ENCODE data around the gene RPL13. TPM values are rescaled to one million over a fixed set of nuclear protein-coding genes. Genes with fewer than 3 reads are reported as not detected.
A peak's percentile ranks its signal among the peaks of the same experiment; 100 is the strongest.

Gene RPL13
- total RNA-seq, 1 donor from 2014 or later, result 17,833 TPM

- H3K36me3 ChIP-seq (ENCODE audit: control insufficient read depth, insufficient read depth, low read length), result peaks cover 3% of the 10 kb centered on the region
- no peak for DNase-seq (ENCODE audit: low read depth)
- no peak for TF ChIP-seq CTCF (IDR thresholded peaks at IDR 0.05; ENCODE audit: insufficient read depth, low read length, poor library complexity, severe bottlenecking)
- no peaks in the 10 kb centered on the region for H3K27me3 ChIP-seq (ENCODE audit: control insufficient read depth, insufficient read depth, low read length)
- no peak overlapping the region for H3K4me3 ChIP-seq (ENCODE audit: low read depth, low read length)
Observed at GRCh38 chr16:89555780-89556179, 4.7 kb upstream of the RPL13 start.

DNA sequence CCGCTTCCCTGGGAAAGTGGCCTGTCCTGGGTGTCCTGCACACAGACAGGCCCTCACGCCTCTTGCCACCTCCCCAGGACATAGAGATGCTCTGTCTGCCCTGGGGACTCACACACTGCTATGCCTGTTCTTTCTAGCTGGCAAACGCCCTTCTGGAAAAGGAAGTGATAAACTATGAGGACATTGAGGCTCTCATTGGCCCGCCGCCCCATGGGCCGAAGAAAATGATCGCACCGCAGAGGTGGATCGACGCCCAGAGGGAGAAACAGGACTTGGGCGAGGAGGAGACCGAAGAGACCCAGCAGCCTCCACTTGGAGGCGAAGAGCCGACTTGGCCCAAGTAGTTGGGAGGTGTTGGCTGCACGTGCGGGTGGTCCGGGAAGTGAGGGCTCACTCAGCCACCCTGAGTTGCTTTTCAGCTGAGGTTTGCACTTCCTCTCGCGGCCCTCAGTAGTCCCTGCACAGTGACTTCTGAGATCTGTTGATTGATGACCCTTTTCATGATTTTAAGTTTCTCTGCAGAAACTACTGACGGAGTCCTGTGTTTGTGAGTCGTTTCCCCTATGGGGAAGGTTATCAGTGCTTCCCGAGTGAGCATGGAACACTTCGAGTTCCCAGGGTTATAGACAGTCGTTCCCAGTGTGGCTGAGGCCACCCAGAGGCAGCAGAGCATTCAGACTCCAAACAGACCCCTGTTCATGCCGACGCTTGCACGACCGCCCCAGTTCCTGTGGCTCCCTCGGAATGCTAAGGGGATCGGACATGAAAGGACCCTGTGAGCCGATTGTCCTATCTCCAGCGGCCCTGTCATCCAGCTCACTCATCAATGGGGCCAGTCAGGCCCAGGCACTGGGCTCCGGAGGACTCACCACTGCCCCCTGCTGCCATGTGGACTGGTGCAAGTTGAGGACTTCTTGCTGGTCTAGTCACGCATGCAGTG lies 3.5 kb upstream of the RPL13 start:
- peaks cover 5% of the 10 kb centered on the region for H3K36me3 ChIP-seq (ENCODE audit: control insufficient read depth, insufficient read depth, low read length)
- no peak for DNase-seq (ENCODE audit: low read depth)
- no peaks in the 10 kb centered on the region for H3K27me3 ChIP-seq (ENCODE audit: control insufficient read depth, insufficient read depth, low read length)
- H3K4me3 ChIP-seq (ENCODE audit: low read depth, low read length), result no peak overlapping the region
- peak; percentile 81 for TF ChIP-seq CTCF (IDR thresholded peaks at IDR 0.05; ENCODE audit: insufficient read depth, low read length, poor library complexity, severe bottlenecking)

- Histone ChIP-seq H3K4me3 (ENCODE audit: low read depth, low read length) (no peak overlapping the region), H3K27me3 (ENCODE audit: control insufficient read depth, insufficient read depth, low read length) (no peaks in the 10 kb centered on the region), H3K36me3 (ENCODE audit: control insufficient read depth, insufficient read depth, low read length) (peaks cover 5% of the 10 kb centered on the region)
- no peak for TF ChIP-seq CTCF (IDR thresholded peaks at IDR 0.05; ENCODE audit: insufficient read depth, low read length, poor library complexity, severe bottlenecking)
- no peak for DNase-seq (ENCODE audit: low read depth)
Observed at GRCh38 chr16:89557690-89558490, 2.6 kb upstream of the RPL13 start.

GRCh38 chr16:89561142-89561883 lies 831 bp downstream of the RPL13 start:
- DNase-seq (ENCODE audit: low read depth), result no peak
- no peak for TF ChIP-seq CTCF (IDR thresholded peaks at IDR 0.05; ENCODE audit: insufficient read depth, low read length, poor library complexity, severe bottlenecking)
- peak overlapping the region; percentile 63 for H3K4me3 ChIP-seq (ENCODE audit: low read depth, low read length)
- peaks cover 8% of the 10 kb centered on the region for H3K36me3 ChIP-seq (ENCODE audit: control insufficient read depth, insufficient read depth, low read length)
- H3K27me3 ChIP-seq (ENCODE audit: control insufficient read depth, insufficient read depth, low read length), result no peaks in the 10 kb centered on the region

DNA sequence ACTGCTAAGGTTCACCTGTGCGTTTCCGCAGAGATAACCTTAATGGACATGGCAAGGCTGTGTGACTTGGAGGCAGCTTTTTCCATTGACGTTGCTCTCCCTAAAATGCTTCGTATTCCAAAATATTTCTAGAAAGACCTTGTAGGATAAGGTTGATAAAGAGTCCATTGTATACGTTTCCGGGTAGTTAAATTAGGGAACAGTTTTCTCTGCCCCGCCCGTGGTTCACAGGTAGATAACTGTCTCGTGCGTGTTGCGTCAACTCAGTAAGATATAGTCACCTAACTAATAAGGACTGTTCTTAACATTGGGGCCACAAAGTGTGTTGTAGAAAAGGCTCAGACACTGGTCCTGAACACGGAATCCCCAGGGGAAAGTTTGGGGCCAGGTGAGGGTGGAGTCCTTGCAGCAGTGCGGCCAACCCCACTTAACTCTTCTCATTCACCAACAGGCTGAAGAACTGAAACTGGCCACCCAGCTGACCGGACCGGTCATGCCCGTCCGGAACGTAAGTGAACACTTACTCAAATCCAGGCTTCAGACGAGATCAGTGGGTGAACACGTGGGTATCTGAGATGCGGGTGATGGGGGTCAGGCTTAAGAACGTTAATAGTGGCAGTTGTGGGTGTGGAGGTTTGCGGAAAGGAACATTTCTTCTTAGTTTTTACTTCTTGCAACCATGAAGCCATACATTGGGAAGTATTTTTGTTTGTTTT lies 1.6 kb downstream of the RPL13 start:
- Histone ChIP-seq H3K27me3 (ENCODE audit: control insufficient read depth, insufficient read depth, low read length) (no peaks in the 10 kb centered on the region), H3K4me3 (ENCODE audit: low read depth, low read length) (peak overlapping the region; percentile 63), H3K36me3 (ENCODE audit: control insufficient read depth, insufficient read depth, low read length) (peaks cover 8% of the 10 kb centered on the region)
- DNase-seq (ENCODE audit: low read depth), result no peak
- TF ChIP-seq CTCF (IDR thresholded peaks at IDR 0.05; ENCODE audit: insufficient read depth, low read length, poor library complexity, severe bottlenecking), result no peak
